Astrocyte (in vitro differentiated cells and primary cell): ENCODE results near the gene HOMER1. TPM values are rescaled to one million over a fixed set of nuclear protein-coding genes. Genes with fewer than 3 reads are reported as not detected.
A peak's percentile ranks its signal among the peaks of the same experiment; 100 is the strongest.

Experiments used
- DNase-seq: peaks from one replicate; pipeline ENCODE4 v3.0.0-alpha.2; 2010; ENCODE audit warnings: low read depth
- FAIRE-seq: peaks from 2 replicates; lab custom pipeline; 2011; peaks lifted over from hg19 to GRCh38; lab: Jason Lieb, UNC
- H2AFZ ChIP-seq: 2 replicates; pipeline ENCODE4 v1.6.0; 2012; ENCODE audit warnings: low read depth, low read length, inconsistent platforms
- H3K27ac ChIP-seq: 2 replicates; pipeline ENCODE4 v1.5.1; 2011; ENCODE audit warnings: low read depth, low read length, inconsistent platforms
- H3K27me3 ChIP-seq: 2 replicates; pipeline ENCODE4 v1.6.0; 2011; ENCODE audit warnings: low read length, inconsistent platforms; ENCODE audit not compliant: insufficient read depth
- H3K36me3 ChIP-seq: 2 replicates; pipeline ENCODE4 v1.5.1; 2011; ENCODE audit warnings: low read length, inconsistent platforms; ENCODE audit not compliant: insufficient read depth
- H3K4me1 ChIP-seq: 2 replicates; pipeline ENCODE4 v1.5.1; 2011; ENCODE audit warnings: low read length, inconsistent platforms; ENCODE audit not compliant: insufficient read depth
- H3K4me2 ChIP-seq: 2 replicates; pipeline ENCODE4 v1.6.0; 2012; ENCODE audit warnings: low read length, inconsistent platforms
- H3K4me3 ChIP-seq: 2 replicates; pipeline ENCODE4 v1.5.1; 2011; ENCODE audit warnings: low read depth, mild to moderate bottlenecking, low read length, inconsistent platforms; ENCODE audit not compliant: insufficient read depth
- H3K79me2 ChIP-seq: 2 replicates; pipeline ENCODE4 v1.6.0; 2012; ENCODE audit warnings: mild to moderate bottlenecking, low read length, inconsistent platforms; ENCODE audit not compliant: insufficient read depth
- H3K9ac ChIP-seq: 2 replicates; pipeline ENCODE4 v1.6.0; 2012; ENCODE audit warnings: mild to moderate bottlenecking, low read length, inconsistent platforms
- H3K9me3 ChIP-seq: 2 replicates; pipeline ENCODE4 v1.5.1; 2012; ENCODE audit warnings: low read depth, mild to moderate bottlenecking, low read length, inconsistent platforms; ENCODE audit not compliant: insufficient read depth
- H4K20me1 ChIP-seq: 2 replicates; pipeline ENCODE4 v1.6.0; 2012; ENCODE audit warnings: low read length, inconsistent platforms; ENCODE audit not compliant: insufficient read depth
- H3K27ac Mint-ChIP-seq: one replicate; pipeline ENCODE4 v1.8.0; 2021; ENCODE audit warnings: mild to moderate bottlenecking, mixed read lengths; ENCODE audit not compliant: unreplicated experiment
- H3K27me3 Mint-ChIP-seq: one replicate; pipeline ENCODE4 v1.8.0; 2021; ENCODE audit warnings: low read depth, mixed read lengths; ENCODE audit not compliant: unreplicated experiment
- H3K36me3 Mint-ChIP-seq: one replicate; pipeline ENCODE4 v1.8.0; 2021; ENCODE audit warnings: low read depth, mixed read lengths; ENCODE audit not compliant: unreplicated experiment
- H3K4me1 Mint-ChIP-seq: one replicate; pipeline ENCODE4 v1.8.0; 2021; ENCODE audit warnings: low read depth, mixed read lengths; ENCODE audit not compliant: unreplicated experiment
- H3K4me3 Mint-ChIP-seq: one replicate; pipeline ENCODE4 v1.8.0; 2021; ENCODE audit warnings: mild to moderate bottlenecking, moderate library complexity, mixed read lengths; ENCODE audit not compliant: unreplicated experiment
- H3K9me3 Mint-ChIP-seq: one replicate; pipeline ENCODE4 v1.8.0; 2021; ENCODE audit warnings: mild to moderate bottlenecking, mixed read lengths; ENCODE audit not compliant: unreplicated experiment
- EZH2 ChIP-seq: IDR thresholded peaks from 2 replicates; pipeline ENCODE4 v1.6.1; 2012; ENCODE audit warnings: mild to moderate bottlenecking, low read length, inconsistent platforms; ENCODE audit not compliant: insufficient read depth
- total RNA-seq: library from RNA; stranded (reverse); gene quantifications from 2 replicates; pipeline ENCODE4 v1.2.1, GENCODE V29; 2021
- TF ChIP-seq, protein P1 (sequence below): IDR thresholded peaks from 2 replicates; pipeline ENCODE4 v1.5.1; 2011; ENCODE audit warnings: low read depth, mild to moderate bottlenecking, inconsistent platforms, low read length, moderate library complexity; ENCODE audit not compliant: insufficient read depth

HOMER1 gene
- total RNA-seq, 1 donor from 2014 or later = 26.9 TPM

DNA sequence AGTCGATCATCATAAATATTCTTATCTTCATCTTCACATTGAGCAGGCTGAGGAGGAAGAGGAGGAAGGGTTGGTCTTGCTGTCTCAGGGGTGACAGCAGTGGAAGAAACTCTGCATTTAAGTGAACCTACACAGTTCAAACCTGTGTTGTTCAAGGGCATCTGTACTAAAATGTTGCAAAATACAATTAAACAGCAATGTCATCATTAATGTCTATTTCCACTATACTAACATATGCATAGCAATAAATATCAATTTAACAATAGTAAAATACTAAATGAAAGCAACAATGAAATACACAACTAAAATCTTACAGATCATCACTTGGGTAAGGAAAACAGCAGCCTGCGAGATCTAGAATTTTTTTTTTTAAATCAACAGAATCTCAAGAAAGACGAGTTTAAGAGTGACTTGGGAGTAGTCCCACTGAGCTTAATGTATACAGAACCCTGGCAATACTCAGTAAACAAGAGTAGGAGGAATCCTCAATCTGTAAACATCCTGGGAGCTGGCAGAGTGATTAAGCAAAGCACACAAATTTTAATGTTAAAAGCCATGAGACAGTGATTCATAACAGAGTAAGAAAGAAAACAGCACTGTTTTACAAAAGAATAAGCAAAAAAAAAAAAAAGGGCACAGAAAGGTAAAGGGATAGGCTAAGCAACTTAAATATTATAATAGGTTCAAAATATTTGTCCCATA lies 10.0 kb downstream of the HOMER1 start:
- peaks cover 27% of the 10 kb centered on the region for H3K79me2 ChIP-seq
- H3K9ac ChIP-seq = no peak overlapping the region
- no peaks in the 10 kb centered on the region for H3K9me3 ChIP-seq
- no peaks in the 10 kb centered on the region for H3K36me3 ChIP-seq
- H3K4me1 ChIP-seq = no peaks in the 10 kb centered on the region
- no peak overlapping the region for H3K27ac ChIP-seq
- TF ChIP-seq EZH2 = no peak
- TF ChIP-seq, protein P1, sequence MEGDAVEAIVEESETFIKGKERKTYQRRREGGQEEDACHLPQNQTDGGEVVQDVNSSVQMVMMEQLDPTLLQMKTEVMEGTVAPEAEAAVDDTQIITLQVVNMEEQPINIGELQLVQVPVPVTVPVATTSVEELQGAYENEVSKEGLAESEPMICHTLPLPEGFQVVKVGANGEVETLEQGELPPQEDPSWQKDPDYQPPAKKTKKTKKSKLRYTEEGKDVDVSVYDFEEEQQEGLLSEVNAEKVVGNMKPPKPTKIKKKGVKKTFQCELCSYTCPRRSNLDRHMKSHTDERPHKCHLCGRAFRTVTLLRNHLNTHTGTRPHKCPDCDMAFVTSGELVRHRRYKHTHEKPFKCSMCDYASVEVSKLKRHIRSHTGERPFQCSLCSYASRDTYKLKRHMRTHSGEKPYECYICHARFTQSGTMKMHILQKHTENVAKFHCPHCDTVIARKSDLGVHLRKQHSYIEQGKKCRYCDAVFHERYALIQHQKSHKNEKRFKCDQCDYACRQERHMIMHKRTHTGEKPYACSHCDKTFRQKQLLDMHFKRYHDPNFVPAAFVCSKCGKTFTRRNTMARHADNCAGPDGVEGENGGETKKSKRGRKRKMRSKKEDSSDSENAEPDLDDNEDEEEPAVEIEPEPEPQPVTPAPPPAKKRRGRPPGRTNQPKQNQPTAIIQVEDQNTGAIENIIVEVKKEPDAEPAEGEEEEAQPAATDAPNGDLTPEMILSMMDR = no peak
- FAIRE-seq (no peak), DNase-seq (no peak)
- H3K27me3 ChIP-seq = no peaks in the 10 kb centered on the region
- H4K20me1 ChIP-seq = peaks cover 14% of the 10 kb centered on the region
- no peak overlapping the region for H3K4me2 ChIP-seq
- peaks cover 4% of the 10 kb centered on the region for H3K36me3 Mint-ChIP-seq
- H3K4me1 Mint-ChIP-seq = peaks cover 21% of the 10 kb centered on the region
- no peak overlapping the region for H3K27ac Mint-ChIP-seq
- no peak overlapping the region for H2AFZ ChIP-seq
- no peaks in the 10 kb centered on the region for H3K9me3 Mint-ChIP-seq
- H3K27me3 Mint-ChIP-seq = no peaks in the 10 kb centered on the region
- H3K4me3 Mint-ChIP-seq = no peak overlapping the region
- H3K4me3 ChIP-seq = no peak overlapping the region

DNA sequence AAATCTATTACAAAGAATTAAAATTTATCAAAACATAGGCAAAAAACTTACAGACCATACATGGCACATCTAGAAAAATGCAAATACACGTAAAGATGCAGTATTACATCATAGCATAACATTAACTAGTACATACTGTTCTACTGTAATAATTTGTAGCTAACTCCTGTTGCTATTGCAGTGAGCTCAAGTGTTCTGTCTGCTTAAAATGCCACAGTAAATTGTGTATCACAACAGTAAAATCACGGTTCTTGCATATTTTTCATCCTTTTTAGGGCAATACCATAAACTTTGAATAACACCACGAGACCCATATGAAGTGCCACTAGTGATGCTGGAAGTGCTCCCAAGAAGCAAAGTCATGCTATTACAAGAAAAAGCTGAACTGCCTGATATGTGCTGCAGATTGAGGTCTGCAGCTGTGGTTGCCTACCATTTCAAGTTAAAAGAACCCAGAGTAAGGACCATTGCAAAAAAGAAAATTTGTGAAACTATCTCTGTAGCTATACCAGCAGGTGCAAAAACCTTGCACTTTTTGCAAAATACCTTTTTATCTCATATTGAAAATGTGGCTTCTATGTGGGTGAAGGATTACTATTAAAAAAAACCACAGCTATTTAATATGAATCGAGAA lies 14.2 kb downstream of the HOMER1 start:
- DNase-seq (no peak), FAIRE-seq (no peak)
- Mint-ChIP-seq H3K4me1 (peaks cover 9% of the 10 kb centered on the region), H3K27me3 (no peaks in the 10 kb centered on the region), H3K9me3 (no peaks in the 10 kb centered on the region), H3K27ac (no peak overlapping the region), H3K4me3 (no peak overlapping the region), H3K36me3 (peaks cover 6% of the 10 kb centered on the region)
- no peaks in the 10 kb centered on the region for H3K36me3 ChIP-seq
- H3K4me2 ChIP-seq = no peak overlapping the region
- H3K27me3 ChIP-seq = no peaks in the 10 kb centered on the region
- no peak overlapping the region for H3K4me3 ChIP-seq
- peaks cover 10% of the 10 kb centered on the region for H3K79me2 ChIP-seq
- no peak overlapping the region for H3K9ac ChIP-seq
- peaks cover 9% of the 10 kb centered on the region for H4K20me1 ChIP-seq
- H3K27ac ChIP-seq = no peak overlapping the region
- H3K4me1 ChIP-seq = no peaks in the 10 kb centered on the region
- H3K9me3 ChIP-seq = no peaks in the 10 kb centered on the region
- H2AFZ ChIP-seq = no peak overlapping the region
- TF ChIP-seq EZH2 = no peak
- TF ChIP-seq, protein P1 = no peak

DNA sequence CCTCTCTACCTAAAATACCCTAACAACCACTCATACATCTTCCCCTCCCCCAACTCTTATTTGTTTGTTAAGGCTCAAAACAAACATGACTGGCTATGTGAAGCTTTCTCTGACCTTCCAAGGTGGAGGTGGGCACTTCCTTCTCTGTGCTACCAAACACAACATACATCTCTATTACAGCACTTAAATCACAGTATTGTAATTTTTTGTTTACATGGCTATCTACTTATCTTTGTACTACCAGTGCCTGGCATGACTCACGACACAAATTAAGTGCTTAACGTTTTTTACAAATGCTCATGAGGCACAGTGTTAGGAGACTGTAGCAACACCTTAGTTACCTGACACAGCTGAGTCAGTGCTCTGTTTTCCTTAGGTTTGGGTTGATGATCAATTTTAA lies 18.6 kb downstream of the HOMER1 start:
- Mint-ChIP-seq H3K4me1 (peaks cover 12% of the 10 kb centered on the region), H3K36me3 (peaks cover 3% of the 10 kb centered on the region), H3K9me3 (no peaks in the 10 kb centered on the region), H3K27ac (no peak overlapping the region), H3K27me3 (no peaks in the 10 kb centered on the region), H3K4me3 (no peak overlapping the region)
- no peak overlapping the region for H3K9ac ChIP-seq
- H2AFZ ChIP-seq = no peak overlapping the region
- H3K27me3 ChIP-seq = no peaks in the 10 kb centered on the region
- FAIRE-seq (no peak), DNase-seq (peak; percentile 47)
- no peak overlapping the region for H3K4me2 ChIP-seq
- H3K4me3 ChIP-seq = no peak overlapping the region
- H3K79me2 ChIP-seq = peaks cover 7% of the 10 kb centered on the region
- H3K27ac ChIP-seq = no peak overlapping the region
- H3K4me1 ChIP-seq = no peaks in the 10 kb centered on the region
- H3K9me3 ChIP-seq = no peaks in the 10 kb centered on the region
- H3K36me3 ChIP-seq = no peaks in the 10 kb centered on the region
- H4K20me1 ChIP-seq = peaks cover 13% of the 10 kb centered on the region
- TF ChIP-seq, protein P1 = no peak
- no peak for TF ChIP-seq EZH2
